ENCODE results near the gene ZNF133.
"Not testable (repeated sequence)": the region's sequence is repeated elsewhere in the genome, so short reads cannot be mapped to it uniquely, and the experiment has no call there.

ZNF133 gene

DNA sequence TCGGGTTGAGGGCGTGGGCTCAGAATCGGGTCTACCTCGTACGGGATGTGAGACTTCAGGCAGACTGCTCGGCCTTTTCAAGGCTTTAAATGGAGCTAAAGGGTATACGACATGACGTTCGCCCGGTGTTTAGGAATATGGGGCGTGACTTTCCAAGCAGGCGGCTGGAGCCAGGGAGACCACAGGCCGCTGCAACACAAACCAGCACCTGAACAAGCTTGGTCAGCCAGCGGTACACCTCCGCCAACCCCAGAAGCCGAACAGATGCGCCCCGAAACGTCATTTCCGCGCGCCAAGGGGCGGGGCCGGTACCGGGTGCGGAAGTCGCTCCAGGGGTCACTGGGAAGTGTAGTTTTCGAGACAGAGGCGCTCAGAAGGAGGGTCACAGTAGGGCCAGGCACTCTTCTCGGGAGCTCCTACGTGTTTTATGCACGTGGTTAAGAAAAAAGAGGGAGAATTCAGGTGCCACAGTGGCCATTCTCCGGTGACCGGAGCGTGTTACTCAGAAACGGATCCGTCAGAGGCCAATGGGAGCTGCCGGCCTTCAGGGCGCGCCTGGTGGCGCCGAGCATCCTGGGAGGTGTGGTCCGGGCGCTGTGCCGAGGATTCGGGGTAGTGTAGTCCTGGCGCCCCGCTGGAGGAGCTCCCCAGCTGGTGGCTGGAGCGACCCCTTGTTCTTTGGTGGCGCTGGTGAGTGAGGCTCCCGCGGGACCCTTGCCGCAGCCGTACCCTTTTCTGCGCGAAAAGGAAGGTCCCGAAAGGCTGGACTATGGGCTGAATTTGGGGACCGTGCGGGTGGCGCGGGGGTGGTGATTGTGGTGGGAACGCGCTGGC, at the start of gene ZNF133:
TSS of gene ZNF133 (plus strand) at position 613 of the 834 bp plus-strand sequence. CDS start 17,160 bp downstream, outside the sequence.
- DNase-seq = peak; percentile 97

DNA sequence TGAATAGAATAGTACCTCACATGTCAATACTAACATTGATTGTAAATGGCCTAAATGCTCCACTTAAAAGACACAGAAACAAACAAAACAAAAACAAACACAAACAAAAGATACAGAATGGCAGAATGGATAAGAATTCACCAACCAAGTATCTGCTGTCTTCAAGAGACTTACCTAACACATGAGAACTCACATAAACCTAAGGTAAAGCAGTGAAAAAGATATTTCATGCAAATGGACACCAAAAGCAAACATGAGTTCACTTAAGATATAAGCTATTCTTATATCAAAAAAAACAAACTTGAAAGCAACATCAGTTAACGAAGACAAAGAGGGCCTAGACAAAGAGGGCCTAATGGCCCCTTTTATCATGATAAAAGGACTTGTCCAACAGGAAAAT, 47.3 kb upstream of the ZNF133 start:
- DNase-seq = no peak

DNA sequence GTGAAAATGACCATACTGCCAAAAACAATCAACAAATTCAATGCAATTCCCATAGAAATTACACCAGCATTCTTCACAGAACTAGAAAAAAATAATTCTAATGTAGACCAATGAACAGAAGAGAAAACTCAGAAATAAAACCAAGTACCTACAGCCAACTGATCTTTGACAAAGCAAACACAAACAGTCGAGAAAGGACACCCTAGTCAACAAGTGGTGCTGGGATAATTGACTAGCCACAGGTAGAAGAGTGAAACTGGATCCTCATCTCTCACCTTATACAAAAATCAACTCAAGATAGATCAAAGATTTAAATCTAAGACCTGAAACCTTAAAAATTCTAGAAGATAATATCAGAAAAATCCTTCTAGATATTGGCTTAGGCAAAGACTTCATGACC, 44.5 kb upstream of the ZNF133 start:
- no peak for DNase-seq

DNA sequence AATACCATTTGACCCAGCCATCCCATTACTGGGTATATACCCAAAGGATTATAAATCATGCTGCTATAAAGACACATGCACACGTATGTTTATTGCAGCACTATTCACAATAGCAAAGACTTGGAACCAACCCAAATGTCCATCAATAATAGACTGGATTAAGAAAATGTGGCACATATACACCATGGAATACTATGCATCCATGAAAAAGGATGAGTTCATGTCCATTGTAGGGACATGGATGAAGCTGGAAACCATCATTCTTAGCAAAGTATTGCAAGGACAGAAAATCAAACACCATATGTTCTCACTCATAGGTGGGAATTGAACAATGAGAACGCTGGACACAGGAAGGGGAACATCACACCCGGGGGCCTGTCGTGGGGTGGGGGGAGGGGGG, 39.8 kb upstream of the ZNF133 start:
- DNase-seq = not testable (repeated sequence)

DNA sequence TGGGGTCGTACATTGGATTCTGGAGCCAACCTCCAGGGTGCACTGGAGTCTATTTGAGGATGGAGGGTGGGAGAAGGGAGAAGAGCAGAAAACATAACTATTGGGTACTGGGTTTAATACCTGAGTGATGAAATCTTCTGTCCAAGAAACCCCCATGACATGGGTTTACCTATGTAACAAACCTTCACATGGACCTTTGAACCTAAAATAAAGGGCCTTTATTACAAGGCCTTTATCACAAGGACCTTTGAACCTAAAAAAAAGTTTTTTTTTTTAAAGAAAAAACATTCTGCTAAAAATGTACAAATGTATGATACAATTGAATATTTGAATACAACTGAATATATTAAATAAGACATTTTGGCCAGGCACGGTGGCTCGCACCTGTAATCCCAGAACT, 38.1 kb upstream of the ZNF133 start:
- DNase-seq = no peak

DNA sequence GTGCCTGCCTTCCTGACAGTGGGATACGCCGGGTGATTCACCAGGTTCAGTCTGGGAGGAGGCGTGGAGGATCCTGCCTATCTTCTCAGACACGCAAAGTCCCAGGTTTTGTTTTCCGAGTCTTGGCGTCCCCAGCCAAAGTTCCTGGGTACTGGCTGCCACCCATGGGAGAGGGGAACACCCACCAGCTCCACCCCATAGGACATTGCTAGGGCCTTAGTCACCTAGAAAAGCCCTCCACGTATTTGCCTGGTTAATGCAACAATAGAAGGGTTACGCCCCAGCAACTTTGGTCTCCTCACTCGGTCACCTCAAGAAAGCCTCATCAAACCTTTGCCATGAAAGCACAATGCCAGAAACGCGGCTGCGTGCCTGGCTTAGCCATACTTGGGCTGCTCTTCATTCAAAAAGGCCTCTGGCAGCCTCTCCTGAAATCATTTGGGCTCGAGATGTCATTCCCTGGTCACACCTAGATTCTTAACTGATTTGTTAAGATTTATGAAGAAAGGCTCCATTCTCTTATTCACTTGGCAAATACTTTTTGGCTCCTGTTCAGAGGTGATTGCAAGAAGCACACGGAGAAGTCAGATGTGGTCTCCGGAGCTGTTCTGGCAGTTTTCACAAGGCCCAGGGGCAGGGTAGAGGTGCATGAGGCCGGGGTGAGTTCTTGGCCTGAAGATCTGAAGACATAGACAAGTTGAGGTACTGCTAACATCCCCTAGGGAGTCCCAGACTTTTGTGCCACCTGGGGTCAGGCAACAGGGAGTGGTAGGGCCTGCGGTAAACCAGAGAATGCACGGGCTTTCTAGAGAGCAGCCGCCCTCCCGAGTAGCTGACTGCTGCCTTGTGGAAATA, 35.5 kb upstream of the ZNF133 start:
- no peak for DNase-seq

DNA sequence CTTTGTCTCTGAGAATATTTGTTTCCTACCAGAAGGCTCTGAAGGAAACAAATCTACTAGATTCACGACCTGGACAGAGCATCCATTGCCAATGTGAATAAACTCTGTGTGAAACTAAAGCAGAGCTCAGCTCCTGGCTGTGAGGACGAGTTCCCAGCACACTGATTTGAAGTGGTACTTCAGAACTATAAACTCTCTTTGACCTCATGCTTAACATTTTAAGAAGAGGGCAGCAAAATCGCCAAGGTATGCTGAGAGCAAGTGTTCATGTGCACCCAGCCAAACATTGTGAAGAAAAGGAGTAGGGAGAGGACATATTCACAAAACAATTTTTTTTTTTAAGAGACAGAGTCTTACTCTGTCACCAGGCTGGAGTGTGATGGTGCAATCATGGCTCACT, 33.7 kb upstream of the ZNF133 start:
- DNase-seq = no peak

DNA sequence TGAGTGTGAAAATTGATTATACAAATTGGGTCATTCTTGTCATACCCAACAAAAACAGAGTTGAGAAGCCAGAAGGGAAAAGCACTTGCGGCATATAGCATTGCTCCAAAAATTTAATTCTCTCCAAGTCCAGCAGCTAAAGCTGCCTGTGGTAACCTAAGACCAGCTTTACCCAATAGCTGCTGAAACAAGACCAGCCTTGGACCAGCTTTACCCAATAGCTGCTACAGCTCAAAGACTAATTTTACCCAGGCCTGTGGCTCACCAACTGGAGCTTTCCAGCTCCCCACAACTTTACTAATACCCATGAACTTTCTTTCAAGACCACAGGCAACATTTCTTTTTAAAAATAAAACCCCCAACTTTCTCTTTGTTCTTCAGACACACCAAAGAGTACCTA, 32.8 kb upstream of the ZNF133 start:
- no peak for DNase-seq

DNA sequence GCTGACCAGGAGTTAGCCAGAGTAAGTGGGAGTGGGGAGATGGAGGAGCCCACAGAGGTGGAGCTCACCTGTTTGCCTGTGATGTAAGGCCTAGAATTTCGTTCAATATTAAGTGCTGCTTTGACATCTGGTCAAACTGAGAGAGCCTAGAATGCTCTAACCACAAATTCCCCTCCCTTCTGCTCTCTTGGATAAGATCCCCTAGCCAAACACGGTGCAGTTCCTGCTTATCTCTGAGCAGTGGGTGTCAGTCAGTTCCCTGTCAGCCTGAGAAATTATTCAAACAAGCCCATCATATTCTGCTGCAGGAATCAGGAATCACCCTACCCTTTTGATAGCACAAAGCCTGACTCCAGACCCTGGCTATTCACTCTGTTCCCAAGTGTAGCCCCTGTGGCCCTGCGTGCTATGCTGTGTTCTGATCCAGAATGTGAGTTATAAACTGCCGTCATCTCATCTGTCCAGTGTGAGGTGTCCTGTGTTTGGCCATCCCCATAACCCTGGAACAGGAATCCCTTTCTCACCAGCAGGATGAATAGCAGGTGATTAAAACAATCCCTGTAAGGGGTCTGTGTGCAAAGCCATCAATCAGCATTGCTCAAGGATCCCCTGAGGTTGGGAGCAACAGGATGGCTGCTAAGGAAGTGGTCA, 31.8 kb upstream of the ZNF133 start:
- DNase-seq = no peak

DNA sequence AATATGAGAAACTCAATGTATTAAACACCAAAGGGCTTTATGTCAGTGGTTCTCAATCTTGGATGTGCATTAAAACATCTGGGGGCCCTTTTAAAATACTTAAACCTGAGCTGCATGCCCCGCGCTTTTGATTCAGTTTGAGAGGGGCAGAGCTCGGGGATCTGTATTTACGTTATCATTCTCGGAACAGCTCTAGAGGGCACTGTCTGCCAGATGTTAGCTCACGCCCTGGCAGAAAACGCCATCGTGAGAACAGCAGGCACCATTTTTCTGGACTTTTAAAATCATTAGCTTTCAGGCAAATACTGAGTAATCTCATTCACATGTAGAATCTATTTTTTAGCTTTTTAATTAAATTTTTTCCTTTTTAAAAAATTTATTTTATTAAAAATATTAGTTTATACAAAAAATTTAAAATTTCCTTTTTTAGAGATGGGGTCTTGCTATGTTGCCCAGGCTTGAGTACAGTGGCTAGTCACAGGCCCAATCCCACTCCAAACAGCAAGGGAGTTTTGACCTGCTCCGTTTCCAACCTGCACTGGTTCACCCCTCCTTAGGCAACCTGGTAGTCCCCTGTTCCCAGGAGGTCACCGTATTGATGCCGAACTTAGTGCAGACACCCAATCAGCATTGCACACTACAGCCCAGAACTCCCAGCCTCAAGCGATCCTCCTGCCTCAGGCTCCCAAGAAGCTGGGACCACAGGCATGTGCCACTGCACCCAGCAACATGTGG, 30.0 kb upstream of the ZNF133 start:
- DNase-seq = no peak

DNA sequence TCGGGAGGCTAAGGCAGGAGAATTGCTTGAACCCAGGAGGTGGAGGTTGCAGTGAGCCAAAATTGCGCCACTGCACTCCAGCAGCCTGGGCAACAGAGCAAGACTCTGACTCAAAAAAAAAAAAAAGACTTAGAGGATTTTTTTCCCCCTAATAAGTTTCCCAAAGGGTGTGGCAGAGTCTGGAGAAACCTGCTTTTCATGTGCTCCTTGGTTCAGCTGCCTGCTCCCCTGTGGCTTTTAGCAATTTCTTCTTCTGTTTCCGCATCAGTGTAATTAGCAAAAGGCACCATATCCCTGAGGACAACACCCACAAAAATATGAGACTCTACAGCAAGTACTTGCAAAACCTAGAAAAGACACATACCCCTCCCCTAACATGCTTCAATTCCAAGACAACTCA, 28.6 kb upstream of the ZNF133 start:
- no peak for DNase-seq

DNA sequence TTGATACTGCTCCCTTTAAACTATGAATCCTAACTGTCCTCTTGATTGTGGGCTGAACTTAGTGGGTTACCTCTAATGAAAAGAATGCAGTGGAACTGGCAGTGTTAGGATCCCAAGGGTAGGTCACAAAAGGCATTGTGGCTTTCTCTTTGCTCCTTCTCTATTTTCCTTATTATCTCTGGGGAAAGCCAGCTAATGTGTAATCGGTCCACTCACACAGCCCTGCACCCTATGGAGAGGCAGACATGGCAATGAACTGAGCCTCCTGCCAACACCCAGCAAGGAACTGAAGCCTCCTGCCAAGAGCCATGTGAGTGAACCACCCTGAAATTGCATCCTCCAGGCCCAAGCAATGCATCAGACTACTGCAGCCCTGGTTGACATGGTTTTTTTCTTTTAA, 24.6 kb upstream of the ZNF133 start:
- no peak for DNase-seq

DNA sequence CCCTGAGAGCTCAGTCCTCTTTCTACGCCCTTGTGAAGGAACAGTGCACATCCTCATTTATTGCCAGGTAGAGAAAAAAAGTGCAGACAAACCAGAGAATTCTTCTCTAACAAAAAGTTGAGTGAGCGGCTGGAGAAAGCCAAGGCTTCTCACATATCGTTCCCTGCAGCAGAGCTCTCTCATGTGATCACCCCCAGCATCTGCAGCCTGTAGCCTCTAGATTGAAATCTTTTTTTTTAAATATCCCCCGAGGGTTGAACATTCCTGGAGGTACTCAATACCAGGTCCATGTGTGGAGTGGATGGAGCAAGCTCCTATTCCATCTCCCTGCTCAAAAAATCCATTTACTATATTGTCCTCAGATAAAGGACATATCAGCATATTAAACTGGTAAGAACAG, 22.9 kb upstream of the ZNF133 start:
- no peak for DNase-seq

DNA sequence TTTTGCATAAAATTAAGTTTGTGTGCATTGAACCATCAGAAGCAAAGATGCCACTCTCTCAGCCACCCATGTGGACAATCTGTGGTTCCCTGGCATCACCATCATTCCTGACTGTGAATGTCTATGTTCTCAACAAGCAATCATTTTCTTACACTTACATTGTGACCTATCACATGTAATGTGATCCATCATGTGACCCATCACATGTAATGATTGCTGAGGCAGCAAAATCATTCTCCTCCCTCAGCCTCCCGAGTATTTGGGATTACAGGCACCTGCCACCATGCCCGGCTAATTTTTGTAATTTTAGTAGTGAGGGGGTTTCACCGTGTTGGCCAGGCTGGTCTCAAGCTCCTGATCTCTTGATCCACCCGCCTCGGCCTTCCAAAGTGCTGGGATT, 22.0 kb upstream of the ZNF133 start:
- DNase-seq = no peak

DNA sequence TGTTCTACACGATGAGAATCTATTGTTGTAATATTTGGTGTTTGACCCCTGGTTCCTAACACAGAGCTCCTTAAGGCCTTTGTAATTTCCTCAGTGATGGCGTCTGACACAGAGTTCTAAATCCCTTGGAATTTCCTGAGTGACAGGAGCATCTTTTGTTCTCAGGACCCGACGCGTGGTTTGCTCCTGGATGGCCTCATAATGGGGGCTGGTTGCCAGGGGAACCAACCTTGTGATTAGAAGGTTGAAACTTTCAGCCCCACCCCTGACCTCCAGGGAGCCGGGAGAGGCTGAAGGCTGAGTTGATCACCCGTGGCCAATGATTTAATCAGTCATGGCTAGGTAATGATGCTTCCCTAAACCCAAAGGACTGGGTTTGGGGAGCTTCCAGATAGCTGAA, 20.5 kb upstream of the ZNF133 start:
- DNase-seq = no peak

DNA sequence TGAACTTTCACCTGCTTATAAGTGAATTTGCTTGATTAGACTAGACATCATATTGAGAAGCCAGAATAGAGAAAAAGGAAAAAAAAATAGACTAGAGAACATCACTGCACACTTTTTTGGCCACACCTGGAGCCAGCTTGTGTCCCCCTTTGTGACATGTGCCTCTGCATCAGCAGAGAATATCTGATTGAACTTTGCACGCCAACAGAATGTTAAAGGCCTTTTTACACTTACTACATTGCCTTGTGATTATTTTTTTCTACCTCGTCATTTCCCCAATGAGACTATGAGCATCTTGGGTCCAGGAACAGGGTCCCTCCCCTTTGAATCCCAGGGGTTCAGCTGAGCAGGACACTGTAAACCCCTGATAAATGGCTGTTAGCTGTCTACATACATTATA, 17.2 kb upstream of the ZNF133 start:
- DNase-seq = no peak

DNA sequence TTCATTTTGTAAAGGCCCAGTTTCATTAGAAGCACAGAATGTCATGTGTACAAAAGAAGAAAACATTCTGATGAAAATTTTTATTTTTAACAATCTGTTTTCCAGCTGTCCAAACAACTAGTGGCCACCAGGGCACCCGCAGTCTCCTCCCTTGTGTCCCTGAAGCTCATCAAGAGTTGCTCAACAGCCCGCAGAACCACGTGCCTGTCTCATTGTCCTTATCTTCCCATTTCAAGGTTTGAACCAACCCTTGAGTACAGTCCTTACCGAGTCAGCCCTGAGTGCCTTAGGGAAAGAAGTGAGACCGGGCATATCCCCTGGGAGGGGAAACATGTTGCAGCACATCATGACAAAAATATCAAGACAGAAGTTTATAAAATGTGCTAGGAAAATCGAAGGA, 15.9 kb upstream of the ZNF133 start:
- no peak for DNase-seq

DNA sequence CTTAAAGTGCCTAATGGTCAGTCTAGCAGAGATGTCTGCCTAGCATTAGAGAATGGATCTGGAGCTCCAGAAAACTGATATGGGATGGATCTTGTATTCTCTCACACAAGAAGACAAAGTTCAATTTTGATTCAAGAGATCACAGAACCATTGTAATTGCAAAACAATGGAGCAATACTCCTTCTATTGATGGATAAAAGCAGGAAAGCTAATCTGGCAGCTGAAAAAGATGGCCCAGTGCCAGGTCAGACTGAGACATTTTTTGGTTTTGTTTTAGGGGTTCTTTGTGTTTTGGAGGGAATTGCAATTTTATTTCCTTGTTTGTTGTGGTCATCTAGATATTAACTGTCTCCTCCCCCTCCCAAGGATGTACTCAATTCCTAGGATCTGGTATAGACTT, 14.6 kb upstream of the ZNF133 start:
- DNase-seq = no peak

DNA sequence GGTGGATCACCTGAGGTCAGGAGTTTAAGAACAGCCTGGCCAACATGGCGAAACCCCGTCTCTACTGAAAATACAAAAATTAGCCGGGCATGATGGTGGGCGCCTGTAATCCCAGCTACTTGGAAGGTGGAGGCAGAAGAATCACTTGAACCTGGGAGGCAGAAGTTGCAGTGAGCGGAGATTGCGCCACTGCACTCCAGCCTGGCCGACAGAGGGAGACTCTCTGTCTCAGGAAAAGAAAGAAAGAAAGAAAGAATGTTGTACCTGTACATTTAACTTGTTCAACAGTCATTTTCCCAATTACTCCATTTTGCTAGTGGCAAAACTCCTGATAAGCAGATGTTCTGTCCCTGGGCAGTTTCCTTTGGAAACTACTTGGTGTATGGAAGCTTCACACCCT, 12.4 kb upstream of the ZNF133 start:
- DNase-seq = not testable (repeated sequence)

DNA sequence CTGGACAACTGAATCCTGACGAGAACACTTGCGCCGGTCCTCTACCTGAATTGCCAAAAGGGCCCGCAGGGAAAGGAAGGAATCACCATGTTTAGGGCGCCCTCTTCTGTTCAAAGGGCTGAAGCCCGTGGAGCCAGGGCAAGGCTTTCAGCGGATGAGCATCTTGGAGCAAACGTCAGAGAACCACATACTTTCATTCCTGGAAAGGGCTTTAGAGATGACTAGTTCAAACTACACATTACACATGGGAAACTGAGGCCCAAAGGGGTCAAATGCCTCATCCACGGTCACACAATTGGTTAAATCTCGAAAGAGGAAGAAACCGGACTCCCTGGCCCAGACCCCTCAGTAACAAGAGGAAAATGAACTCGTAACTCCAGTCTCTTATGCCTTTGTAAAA, 11.5 kb upstream of the ZNF133 start:
- peak; percentile 59 for DNase-seq

DNA sequence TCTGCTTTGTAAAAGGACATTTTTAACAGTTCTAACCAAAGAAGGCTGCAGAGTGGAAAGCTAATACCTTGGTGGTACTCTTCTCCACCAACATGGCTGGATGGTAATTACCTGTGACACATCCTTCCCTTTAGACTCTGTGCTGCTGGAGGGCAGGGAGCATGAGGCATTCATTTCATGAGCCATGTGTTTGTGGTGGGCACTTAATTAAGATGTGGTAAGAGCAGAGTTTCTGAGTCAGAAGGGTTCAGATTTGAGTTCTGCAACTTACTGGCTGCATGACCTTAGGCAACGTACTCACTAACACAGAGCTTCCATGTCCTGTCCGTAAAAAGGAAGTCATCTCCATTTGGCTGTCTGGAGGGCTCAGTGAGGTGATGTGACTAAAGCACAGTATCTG, 9.1 kb upstream of the ZNF133 start:
- DNase-seq = no peak

DNA sequence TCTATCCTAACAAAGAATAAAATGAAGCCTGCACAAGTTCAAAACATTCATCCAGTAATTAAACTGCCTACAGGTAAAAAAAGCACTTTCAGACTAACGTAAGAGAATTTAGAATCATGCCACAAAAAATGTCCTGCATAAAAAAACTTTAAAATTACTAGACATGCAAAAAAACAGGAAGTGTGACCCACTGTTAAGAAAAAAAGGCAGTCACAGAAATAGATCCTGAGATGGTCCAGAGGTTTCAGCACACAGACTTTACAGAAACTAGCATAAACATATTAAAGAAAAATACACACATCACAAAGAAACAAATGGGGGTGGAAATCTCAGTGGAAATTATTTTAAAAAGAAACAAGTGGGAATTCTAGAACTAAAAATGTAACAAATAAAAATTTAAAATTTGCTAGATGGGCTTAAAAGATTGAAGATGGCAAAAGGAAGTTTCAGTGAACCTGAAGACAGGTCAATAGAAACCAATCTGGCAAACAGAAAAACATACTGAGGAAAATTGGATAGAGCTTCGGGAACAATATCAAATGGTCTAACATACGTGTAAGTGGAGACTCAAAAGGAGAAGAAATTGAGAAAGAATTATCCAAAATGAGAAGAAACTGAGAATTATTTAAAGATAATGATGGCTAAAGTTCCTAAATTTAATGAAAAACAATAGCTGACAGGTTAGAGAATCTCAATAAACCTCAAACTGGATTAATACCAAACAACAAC, 3.4 kb upstream of the ZNF133 start:
- no peak for DNase-seq

Measured in activated naive CD4-positive, alpha-beta T cell treated with Interleukin-2 at 50 U/mL for 16 hours (primary cell).